GM19397 (cell line): ENCODE results near the gene SNAPC3.
"Not testable (repeated sequence)": the region's sequence is repeated elsewhere in the genome, so short reads cannot be mapped to it uniquely, and the experiment has no call there.

Source experiments
- ATAC-seq: cut with Tn5 transposase; IDR thresholded peaks from one replicate; pipeline ENCODE4 v1.9.1; 2021; ENCODE audit warnings: mild to moderate bottlenecking, moderate library complexity; ENCODE audit not compliant: unreplicated experiment

SNAPC3 gene

DNA sequence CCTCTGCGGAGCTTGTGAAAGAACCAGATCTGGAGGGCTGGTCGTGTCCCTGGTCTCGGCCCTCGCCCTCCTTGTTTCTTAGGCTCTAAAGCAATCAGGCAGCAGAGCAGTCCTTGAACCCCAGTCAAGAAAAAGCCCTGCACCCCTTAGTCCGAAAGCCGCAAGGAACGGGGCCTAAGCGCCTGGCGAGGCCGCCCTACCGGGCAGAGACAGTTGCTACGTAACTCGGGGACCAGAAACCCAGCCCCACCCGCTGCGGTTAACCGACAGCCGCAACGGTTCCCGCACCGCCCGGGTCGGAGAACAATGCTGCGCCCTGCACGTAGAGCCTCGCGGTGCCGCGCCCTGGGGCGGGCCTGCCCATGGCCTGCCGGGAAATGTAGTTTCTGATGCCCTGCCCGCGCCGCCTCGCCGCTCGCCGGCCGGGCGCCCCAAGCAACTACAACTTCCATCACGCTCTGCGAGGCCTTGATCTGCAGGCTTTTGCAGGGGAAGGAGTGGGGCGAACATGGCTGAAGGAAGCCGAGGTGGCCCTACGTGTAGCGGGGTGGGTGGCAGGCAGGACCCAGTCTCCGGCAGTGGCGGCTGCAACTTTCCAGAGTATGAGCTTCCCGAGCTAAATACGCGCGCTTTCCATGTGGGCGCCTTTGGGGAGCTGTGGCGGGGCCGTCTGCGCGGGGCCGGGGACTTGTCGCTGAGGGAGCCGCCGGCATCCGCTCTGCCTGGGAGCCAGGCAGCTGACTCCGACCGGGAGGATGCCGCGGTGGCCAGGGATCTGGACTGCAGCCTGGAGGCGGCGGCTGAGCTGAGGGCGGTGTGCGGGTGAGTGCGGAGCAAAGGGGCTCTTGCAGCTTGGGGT lies at the start of gene SNAPC3:
TSS of gene SNAPC3 (plus strand) at position 505 of the 859 bp plus-strand sequence. CDS start at position 509, 4 bp downstream.
- ATAC-seq: peak; percentile 97

DNA sequence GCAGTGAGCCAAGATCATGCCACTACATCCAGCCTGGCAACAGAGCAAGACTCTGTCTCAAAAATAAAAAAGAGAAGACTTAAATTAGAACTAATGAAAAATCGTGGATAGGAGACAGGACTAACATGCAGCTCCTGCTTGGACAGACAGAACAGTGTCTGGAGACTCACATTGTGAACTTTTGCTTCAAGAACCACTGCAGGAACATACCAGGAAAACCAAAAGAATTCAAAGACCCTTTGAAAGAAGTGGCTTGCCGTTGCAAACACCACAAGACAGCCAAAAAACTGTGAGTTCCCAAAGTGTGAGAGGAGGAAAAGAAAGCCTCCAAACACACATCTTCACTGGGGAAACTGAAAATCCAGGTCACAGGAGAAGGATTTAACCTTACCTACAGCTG lies 48.8 kb upstream of the SNAPC3 start:
- no peak for ATAC-seq

DNA sequence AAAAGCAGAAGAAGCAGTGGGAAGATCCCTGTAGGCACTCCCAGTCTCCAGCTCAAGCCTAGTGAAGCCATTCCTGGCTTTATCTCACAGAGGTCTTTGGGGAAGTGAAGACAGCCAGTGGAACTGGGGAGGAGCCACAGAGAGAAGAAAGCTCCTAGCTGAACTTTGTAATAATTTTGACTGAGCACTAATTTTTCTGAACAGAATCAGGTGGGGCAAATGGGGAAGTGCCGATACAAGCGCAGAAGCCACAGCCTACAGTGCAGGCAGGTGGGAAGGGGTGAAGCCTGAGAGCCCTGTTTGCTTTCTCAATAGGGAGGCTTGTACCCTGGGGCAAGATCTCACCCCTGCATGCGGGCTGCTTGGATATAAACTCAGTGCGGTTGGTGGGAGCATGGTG lies 48.4 kb upstream of the SNAPC3 start:
- ATAC-seq: no peak

DNA sequence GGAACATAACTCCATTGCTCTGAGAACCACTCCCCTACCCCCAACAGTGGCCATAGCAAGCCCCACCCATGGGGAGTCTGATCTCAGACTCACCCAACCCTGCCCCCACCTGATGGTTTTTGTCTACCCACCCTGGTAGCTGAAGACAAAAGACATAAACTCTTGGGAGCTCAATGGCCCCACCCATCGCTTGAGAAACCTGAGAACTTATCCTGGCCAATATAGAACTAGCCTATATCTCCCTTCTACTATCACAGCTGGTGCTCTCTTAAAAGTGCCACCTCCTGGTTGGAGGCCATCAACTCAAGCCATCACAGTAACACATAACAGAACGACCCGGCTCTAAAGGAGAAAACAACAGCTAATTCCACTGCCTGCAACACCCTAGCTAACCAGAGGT lies 47.9 kb upstream of the SNAPC3 start:
- no peak for ATAC-seq

DNA sequence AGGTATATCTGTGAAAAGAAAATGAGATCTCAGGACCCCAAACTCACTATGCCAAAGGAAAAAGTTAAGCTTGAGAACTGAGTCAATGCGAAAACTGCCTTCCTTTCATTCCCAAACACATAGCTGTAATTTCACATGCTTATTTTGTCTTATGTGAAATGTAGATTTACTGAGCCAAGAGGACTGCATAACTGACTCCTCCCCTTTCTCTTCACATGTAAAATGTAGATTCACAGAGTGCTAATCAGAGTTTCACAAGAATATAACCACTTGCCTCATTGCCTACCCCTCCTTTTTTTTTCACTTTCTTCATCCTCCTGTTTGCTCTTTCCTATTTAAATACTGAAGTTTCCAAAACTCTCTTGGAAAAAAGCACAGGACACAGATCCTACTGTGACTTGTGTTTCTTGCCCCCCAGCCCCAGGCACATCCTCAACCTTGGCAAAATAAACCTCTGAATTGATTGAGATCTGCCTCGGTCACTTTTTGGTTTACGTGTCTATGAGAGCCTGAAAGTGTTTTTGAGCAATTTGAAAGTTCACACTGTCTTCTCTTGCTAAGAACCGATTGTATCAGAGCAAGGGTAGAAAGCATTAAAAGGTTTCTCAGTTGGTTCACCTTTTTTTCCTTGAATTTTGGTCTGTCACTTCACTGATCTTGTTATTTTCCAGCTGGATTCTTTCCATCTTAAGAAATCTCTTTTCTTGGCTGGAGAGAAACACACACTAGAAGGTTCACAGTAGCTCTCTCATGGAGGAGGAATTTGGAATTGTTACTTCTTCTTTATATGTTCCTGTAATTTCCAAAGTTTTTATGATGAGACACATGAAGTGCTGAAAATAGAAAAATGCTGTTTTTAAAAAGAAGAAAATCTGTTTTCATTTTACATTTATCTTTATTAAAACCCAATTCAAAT lies 44.8 kb upstream of the SNAPC3 start:
- ATAC-seq: no peak

DNA sequence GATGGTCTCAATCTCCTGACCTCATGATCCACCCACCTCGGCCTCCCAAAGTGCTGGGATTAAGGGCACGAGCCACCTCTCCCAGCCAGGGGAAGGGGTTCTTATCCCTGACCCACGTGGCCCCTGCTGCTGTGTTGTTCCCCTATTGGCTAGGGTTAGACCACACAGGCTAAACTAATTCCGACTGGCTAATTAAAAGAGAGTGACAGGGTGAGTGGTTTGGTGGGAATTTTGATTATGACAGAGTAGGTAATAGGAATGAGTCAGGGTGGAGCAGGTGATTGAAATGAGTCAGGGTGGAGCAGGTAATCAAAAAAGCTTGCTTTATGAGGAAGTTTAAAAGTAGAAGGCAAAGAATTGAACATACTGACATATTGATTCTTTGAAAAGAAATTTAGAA lies 43.4 kb upstream of the SNAPC3 start:
- ATAC-seq: not testable (repeated sequence)

DNA sequence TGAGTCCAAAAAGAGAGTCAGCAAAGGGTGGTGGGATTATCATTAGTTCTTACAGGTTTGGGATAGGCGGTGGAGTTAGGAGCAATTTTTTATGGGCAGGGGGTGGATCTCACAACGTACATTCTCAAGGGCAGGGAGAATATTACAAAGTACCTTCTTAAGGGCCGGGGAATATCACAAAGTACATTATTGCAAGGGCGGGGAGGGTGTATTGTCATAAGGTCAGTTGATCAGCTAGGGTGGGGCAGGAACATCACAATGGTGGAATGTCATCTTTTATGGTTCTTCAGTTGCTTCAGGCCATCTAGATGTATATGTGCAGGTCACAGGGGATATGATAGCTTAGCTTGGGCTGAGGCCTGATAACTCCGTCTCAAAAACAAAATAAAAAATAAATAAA lies 42.8 kb upstream of the SNAPC3 start:
- ATAC-seq: not testable (repeated sequence)

DNA sequence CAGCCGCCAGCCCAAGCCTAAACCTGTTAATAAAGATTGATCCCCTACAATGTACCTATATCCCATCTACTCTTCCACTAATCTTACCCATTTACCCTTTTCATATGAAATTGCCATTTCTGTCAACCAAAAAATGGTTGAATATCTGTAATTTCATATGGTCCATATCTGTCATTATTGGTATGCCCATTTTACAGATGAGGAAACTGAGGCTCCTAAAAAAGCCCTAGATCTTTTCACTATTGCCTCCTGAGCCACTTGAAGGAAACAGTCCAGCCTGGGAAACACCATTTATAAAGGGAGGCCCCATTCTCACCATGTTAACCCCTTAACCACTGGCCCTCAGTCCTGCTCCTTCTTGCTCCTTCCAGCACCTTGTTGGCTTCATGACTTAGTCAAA lies 41.2 kb upstream of the SNAPC3 start:
- ATAC-seq: no peak

DNA sequence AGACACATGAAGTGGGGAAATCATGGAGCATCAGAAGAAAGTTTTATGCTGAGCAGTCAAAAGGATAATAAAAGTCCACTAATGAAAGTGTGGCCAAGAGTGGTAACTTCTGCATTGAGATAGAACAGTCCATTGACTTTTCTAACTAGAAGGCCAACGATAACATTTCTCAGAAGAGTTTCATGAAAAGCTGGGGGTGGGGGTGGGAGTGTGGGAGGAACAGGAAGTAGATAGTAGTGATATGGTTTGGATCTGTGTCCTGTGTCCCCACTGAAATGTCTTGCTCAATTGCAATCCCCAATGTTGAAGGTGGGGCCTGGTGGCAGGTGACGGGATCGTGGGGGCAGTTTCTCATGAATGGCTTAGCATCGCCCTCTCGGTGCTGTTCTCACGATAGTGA lies 36.2 kb upstream of the SNAPC3 start:
- no peak for ATAC-seq

DNA sequence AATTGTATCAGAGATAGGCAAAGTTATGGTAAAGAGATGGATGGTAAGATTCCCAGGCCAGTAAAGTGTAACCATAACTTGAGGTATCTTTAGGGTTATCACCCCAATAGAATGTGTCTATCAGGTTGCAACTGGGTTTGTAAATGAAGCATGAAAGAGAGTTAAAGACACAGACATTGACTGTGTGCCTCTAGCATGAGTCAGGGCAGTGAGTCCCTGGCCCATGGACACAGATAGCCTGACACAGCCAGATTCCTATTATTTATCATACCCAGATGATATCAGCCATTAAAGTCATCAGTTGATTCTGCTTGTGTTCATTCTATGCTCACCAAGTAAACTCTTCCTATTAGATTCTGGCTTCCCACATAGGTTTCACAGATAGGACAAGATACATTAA lies 33.5 kb upstream of the SNAPC3 start:
- ATAC-seq: no peak

DNA sequence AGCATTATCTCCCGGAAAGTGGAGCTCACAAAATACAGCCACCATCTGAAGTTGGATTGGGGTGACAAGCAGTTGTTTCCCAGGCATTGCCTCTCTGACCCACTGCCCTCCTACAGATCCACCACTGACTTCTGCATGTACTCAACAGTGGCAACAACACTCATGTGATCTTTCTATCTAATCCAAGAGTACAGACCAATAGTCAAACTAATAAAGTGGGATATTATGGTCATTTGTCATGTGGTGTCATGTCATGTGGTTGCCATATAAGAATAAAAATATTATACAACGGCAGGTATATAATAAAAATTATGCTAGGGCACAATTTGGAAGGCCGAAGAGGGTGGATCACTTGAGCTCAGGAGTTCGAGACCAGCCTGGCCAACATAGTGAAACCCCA lies 33.0 kb upstream of the SNAPC3 start:
- no peak for ATAC-seq

DNA sequence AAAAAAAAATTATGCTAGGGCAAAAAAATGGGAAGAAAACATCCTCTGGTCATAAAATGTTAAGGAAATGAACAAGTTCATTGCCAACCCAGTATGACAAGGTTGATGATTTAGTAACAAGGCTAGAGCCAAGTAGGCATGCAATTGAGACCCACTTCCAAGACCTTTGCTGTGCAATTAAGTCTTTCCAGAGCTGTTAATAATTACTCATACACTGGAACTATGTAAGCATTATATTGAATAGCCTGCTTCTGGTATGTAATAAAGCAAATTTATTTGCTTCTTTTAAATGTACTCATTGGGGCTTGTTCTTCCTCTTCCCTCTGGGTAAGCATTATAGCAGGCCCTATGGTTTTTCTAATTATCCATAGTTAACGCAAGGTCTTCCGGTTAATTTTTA lies 32.5 kb upstream of the SNAPC3 start:
- no peak for ATAC-seq

DNA sequence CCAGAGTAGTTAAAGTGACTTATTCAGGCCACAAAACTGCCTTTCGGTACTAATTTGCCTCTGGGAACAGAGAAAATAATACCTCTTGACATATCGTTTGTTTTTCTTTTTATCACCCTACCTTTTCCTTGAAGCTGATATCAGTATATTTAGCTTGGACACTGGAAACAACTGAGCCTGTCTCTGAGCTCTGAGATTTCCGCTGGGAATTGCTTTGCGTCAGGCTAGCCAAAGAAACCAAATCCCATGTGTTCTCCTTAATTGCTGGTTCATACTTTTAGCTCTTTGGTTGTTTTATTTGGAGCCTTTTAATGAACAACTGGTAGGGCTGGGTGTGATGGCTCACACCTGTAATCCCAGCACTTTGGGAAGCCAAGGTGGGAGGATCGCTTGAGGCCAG lies 30.3 kb upstream of the SNAPC3 start:
- ATAC-seq: no peak

DNA sequence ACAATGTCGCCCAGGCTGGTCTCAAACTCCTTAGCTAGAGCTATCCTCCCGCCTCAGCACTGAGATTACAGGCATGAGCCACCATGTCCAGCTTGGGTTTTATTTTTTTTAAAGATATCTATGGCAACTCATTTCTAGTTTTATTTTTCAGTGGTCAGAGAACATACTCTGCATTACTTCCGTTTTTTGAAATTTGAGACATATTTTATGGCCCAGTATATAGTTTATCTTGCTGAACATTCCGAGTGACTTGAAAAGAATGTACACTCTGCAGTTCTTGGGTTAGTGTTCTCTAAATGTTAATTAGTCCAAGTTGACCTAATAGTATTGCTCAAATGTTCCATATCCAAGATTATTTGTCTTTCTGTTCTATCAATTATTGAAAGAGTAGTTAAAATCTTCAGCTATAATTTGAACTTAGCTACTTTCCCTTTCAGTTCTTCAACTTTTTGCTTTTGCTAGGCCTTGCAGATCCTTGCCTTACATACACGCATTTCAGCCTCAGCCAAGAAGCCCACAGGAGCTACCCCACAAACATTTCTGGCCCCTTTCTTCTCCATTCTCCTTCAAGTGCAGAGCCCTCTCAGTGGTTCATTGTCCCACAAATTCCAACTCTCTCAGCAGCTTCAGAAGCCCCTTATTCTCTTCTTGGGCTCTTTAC lies 22.3 kb upstream of the SNAPC3 start:
- no peak for ATAC-seq

DNA sequence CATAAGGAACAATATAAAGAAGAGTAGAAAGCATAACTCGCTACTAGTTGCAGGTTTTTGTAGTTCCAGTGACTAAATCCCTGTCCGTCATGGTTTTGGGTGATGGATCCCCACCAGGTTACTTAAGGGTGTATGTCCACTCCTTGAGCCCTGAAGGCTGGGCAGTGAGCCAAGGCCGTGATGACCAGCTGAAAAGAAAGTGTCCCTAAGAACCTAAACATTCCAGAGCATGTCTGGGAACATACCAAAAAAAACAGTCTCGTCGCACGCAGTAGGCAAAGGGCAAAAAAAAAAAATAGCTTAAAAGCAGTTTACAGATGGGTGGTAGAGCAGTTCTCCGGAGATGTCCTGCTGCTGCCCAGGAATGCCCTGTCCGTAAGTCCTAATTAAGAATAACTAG lies 21.4 kb upstream of the SNAPC3 start:
- ATAC-seq: no peak

DNA sequence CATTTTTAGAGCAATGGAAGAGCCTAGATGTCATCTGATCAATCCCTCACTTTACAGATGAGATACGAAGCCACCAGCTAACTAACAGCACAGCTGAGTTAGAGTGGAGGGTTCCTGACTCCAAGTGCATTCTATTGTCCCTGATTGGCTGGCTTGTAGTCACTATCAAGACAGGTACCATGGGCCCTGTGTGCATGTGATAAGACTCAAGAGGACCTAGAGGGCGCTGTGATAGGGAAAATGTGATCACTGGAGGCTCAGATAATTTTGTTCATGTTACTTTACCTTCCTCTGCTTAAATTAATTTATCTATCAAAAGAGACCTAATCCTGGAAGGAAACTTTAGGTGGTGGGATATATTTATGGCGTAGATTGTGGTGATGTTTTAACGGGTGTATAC lies 19.5 kb upstream of the SNAPC3 start:
- no peak for ATAC-seq

DNA sequence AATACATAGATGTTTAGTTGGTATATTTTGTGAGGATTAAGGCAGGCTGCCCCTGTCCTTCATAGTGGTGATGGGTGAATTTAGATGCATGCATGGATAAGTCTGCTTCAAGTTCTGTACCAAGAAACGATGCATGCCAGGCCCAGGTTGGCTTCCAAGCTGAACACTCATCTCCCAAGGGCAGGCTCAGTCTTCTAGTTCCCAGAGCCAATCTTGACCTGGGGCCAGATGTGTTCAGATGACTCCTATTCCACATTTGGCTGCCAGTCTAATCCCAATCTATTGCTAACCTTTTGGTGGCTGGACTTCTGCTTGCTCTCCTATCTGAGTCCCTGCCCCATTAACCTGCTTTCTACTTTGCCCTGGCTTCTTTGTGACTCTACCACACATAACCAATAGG lies 18.5 kb upstream of the SNAPC3 start:
- ATAC-seq: no peak

DNA sequence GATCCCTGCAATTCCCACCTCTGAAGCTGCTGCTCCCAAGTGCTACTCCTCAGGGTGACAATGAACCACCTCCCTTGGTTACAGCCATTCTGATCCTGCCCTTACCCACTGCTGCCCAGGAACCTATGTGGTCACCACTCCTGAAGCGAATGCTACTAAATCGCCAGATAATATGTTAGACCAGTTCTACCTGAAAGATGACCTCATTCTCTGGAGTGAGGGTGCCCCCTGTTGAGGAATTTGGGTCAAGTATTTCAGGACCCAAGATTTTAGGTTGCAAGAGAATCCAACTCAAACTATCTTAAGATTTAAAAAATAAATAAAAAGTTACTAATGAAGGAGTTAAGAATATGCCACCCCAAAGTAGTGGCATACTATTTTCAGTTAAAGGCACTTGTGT lies 5.8 kb upstream of the SNAPC3 start:
- ATAC-seq: no peak

DNA sequence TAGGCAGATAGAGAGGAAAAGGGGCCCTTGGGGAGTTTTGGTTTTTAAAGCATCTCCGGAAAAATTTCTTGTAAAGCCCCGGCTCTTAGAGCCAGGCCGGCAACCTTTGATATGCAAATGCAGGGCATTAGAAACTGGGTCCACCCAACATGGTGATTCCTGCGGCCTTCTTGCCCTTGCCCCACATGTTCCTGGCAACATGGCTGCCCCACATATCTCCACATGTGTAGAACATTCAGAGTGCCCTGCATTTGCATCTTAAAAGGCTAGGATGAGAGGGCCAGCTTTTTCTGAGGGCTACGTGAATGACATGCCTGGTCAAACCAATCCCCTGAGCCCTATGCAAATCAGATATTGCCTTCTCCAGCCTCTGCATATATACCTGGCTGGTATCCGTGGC lies 5.0 kb upstream of the SNAPC3 start:
- no peak for ATAC-seq

DNA sequence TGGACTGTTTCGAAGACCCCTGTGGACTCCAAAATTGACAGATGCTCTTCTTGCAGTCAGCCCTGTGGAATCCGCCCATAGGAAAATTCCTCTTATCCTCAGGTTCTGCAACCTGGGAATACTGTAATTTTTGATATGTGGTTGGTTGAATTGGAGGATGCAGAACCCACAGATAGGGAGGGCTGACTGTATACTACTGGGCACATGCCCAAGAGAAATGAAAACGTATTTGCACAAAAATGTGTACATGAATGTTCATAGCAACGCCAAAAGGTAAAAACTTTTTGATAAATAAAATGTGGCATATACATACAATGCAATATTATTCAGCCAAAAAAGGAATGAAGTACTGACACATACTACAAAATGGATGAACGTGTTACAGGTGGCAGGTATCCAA lies 1.9 kb upstream of the SNAPC3 start:
- ATAC-seq: no peak

DNA sequence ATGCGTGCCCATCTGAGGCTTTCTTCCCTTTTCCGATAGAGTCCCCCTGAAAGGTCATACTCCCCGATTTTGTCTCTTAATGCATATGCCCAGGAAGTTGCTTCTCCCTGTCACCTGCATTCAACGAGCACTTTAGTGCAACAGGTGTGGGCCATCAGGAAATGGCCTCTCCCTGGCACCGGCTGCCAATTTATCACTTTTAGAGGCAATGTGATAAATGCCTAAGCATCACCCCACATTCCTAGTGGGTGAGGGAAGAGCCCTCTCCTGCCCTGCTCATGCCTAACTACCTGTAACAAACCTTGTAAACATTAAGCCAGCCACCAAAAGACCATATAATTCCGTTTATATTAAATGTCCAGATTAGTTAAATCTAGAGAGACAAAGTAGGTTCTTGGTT lies 1.1 kb upstream of the SNAPC3 start:
- ATAC-seq: no peak

DNA sequence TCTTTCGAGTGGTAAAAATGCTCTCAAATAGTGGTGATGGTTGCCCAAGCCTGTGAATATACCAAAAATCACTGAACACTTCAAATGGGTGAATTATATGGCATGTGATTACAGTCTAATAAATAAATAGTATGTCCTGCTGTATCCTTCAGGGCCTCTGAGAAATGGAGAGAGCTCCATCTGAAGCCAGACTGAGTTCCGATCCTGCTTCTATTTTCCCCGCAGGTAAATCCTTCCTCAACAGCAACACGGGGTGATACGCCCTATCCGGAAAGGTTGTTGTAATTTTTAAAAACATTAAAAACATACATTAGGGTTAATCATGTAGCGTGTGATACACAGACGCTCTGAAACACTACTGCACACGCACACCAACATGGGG lies 695 bp upstream of the SNAPC3 start:
- no peak for ATAC-seq
